ENCODE data around the gene TSPO.
"Not testable (repeated sequence)": the region's sequence is repeated elsewhere in the genome, so short reads cannot be mapped to it uniquely, and the experiment has no call there.

TSPO gene

GRCh38 chr22:43142880-43143562, 8.3 kb upstream of the TSPO start, which contains the start of gene MCAT:
Gene MCAT, minus strand, starts transcription at chr22:43143398. Its CDS starts 50 bp downstream, at chr22:43143348.
- H3K27me3 ChIP-seq (ENCODE audit: low read depth), result no peaks in the 10 kb centered on the region
- H3K4me3 ChIP-seq, result peak within 1 kb of the TSS; percentile 78
- H3K4me1 ChIP-seq, result peaks cover 9% of the 10 kb centered on the region
- H3K9me3 ChIP-seq, result no peaks in the 10 kb centered on the region
- H3K36me3 ChIP-seq (replicated peaks), result peaks cover 31% of the 10 kb centered on the region
- DNase-seq (ENCODE audit: low spot score in 2 of 2), result peak; percentile 78 to 89
- in situ Hi-C loops (cut with MboI; ENCODE audit: low sequenced_read_pairs), result no loop called here

- in situ Hi-C loops (cut with MboI; ENCODE audit: low sequenced_read_pairs), result no loop called here
- no peak for DNase-seq (ENCODE audit: low spot score in 2 of 2)
- Histone ChIP-seq H3K36me3 (replicated peaks) (peaks cover 14% of the 10 kb centered on the region), H3K4me3 (no peak overlapping the region), H3K27me3 (ENCODE audit: low read depth) (no peaks in the 10 kb centered on the region), H3K9me3 (no peaks in the 10 kb centered on the region), H3K4me1 (peaks cover 9% of the 10 kb centered on the region)
Measured at GRCh38 chr22:43144949-43145348, 6.4 kb upstream of the TSPO start.

GRCh38 chr22:43145371-43145770, 6.0 kb upstream of the TSPO start:
- H3K36me3 ChIP-seq (replicated peaks); H3K4me1 ChIP-seq; H3K4me3 ChIP-seq; in situ Hi-C loops (cut with MboI; ENCODE audit: low sequenced_read_pairs); DNase-seq (ENCODE audit: low spot score in 2 of 2); H3K27me3 ChIP-seq (ENCODE audit: low read depth); H3K9me3 ChIP-seq: not testable (repeated sequence)

GRCh38 chr22:43146332-43146731, 5.0 kb upstream of the TSPO start:
- H3K9me3 ChIP-seq; in situ Hi-C loops (cut with MboI; ENCODE audit: low sequenced_read_pairs); DNase-seq (ENCODE audit: low spot score in 2 of 2); H3K4me3 ChIP-seq; H3K36me3 ChIP-seq (replicated peaks); H3K27me3 ChIP-seq (ENCODE audit: low read depth): not testable (repeated sequence)
- peaks cover 12% of the 10 kb centered on the region for H3K4me1 ChIP-seq

GRCh38 chr22:43147821-43148220, 3.5 kb upstream of the TSPO start:
- H3K4me3 ChIP-seq, result no peak overlapping the region
- H3K36me3 ChIP-seq (replicated peaks), result no peaks in the 10 kb centered on the region
- H3K27me3 ChIP-seq (ENCODE audit: low read depth), result no peaks in the 10 kb centered on the region
- no peaks in the 10 kb centered on the region for H3K9me3 ChIP-seq
- peaks cover 17% of the 10 kb centered on the region for H3K4me1 ChIP-seq
- no peak for DNase-seq (ENCODE audit: low spot score in 2 of 2)
- in situ Hi-C loops (cut with MboI; ENCODE audit: low sequenced_read_pairs), result no loop called here

- in situ Hi-C loops (cut with MboI; ENCODE audit: low sequenced_read_pairs), result no loop called here
- Histone ChIP-seq H3K9me3 (no peaks in the 10 kb centered on the region), H3K27me3 (ENCODE audit: low read depth) (no peaks in the 10 kb centered on the region), H3K36me3 (replicated peaks) (no peaks in the 10 kb centered on the region), H3K4me1 (peaks cover 14% of the 10 kb centered on the region), H3K4me3 (no peak overlapping the region)
- no peak for DNase-seq (ENCODE audit: low spot score in 2 of 2)
Measured at GRCh38 chr22:43148581-43148980, 2.8 kb upstream of the TSPO start.

- no peak for DNase-seq (ENCODE audit: low spot score in 2 of 2)
- Histone ChIP-seq H3K36me3 (replicated peaks) (no peaks in the 10 kb centered on the region), H3K27me3 (ENCODE audit: low read depth) (no peaks in the 10 kb centered on the region), H3K9me3 (no peaks in the 10 kb centered on the region), H3K4me3 (peak overlapping the region; percentile 58), H3K4me1 (peaks cover 13% of the 10 kb centered on the region)
- in situ Hi-C loops (cut with MboI; ENCODE audit: low sequenced_read_pairs), result no loop called here
Measured at GRCh38 chr22:43150731-43151206, 590 bp upstream of the TSPO start.

- Histone ChIP-seq H3K27me3 (ENCODE audit: low read depth) (no peaks in the 10 kb centered on the region), H3K4me1 (peaks cover 13% of the 10 kb centered on the region), H3K9me3 (no peaks in the 10 kb centered on the region), H3K4me3 (peak overlapping the region; percentile 58), H3K36me3 (replicated peaks) (0 out of 2 replicates have a peak, but pooled peaks cover 3% of the 10 kb centered on the region)
- in situ Hi-C loops (cut with MboI; ENCODE audit: low sequenced_read_pairs), result no loop called here
- no peak for DNase-seq (ENCODE audit: low spot score in 2 of 2)
Measured at GRCh38 chr22:43152003-43152356, 621 bp downstream of the TSPO start.

GRCh38 chr22:43152357-43153071, 1.2 kb downstream of the TSPO start:
- DNase-seq (ENCODE audit: low spot score in 2 of 2), result peak; percentile 29 to 49
- Histone ChIP-seq H3K4me3 (peak overlapping the region; percentile 58), H3K4me1 (peaks cover 13% of the 10 kb centered on the region), H3K36me3 (replicated peaks) (0 out of 2 replicates have a peak, but pooled peaks cover 3% of the 10 kb centered on the region), H3K9me3 (no peaks in the 10 kb centered on the region), H3K27me3 (ENCODE audit: low read depth) (no peaks in the 10 kb centered on the region)
- in situ Hi-C loops (cut with MboI; ENCODE audit: low sequenced_read_pairs), result no loop called here

- Histone ChIP-seq H3K36me3 (replicated peaks) (0 out of 2 replicates have a peak, but pooled peaks cover 3% of the 10 kb centered on the region), H3K9me3 (no peaks in the 10 kb centered on the region), H3K27me3 (ENCODE audit: low read depth) (no peaks in the 10 kb centered on the region), H3K4me3 (0 out of 2 replicates have a peak overlapping the region, but pooled peaks have one; percentile 3), H3K4me1 (peaks cover 13% of the 10 kb centered on the region)
- in situ Hi-C loops (cut with MboI; ENCODE audit: low sequenced_read_pairs), result no loop called here
- DNase-seq (ENCODE audit: low spot score in 2 of 2), result no peak
Measured at GRCh38 chr22:43153899-43154298, 2.5 kb downstream of the TSPO start.

- Histone ChIP-seq H3K9me3 (no peaks in the 10 kb centered on the region), H3K36me3 (replicated peaks) (0 out of 2 replicates have a peak, but pooled peaks cover 3% of the 10 kb centered on the region), H3K4me3 (no peak overlapping the region), H3K4me1 (peaks cover 13% of the 10 kb centered on the region), H3K27me3 (ENCODE audit: low read depth) (no peaks in the 10 kb centered on the region)
- in situ Hi-C loops (cut with MboI; ENCODE audit: low sequenced_read_pairs), result no loop called here
- no peak for DNase-seq (ENCODE audit: low spot score in 2 of 2)
Measured at GRCh38 chr22:43154887-43155536, 3.7 kb downstream of the TSPO start.

- H3K4me1 ChIP-seq, result peaks cover 13% of the 10 kb centered on the region
- H3K9me3 ChIP-seq, result no peaks in the 10 kb centered on the region
- peaks cover 3% of the 10 kb centered on the region; the same call in 1 of the 2 replicates for H3K36me3 ChIP-seq (replicated peaks)
- in situ Hi-C loops (cut with MboI; ENCODE audit: low sequenced_read_pairs), result no loop called here
- no peaks in the 10 kb centered on the region for H3K27me3 ChIP-seq (ENCODE audit: low read depth)
- H3K4me3 ChIP-seq, result no peak overlapping the region
- no peak for DNase-seq (ENCODE audit: low spot score in 2 of 2)
Measured at GRCh38 chr22:43155789-43156188, 4.4 kb downstream of the TSPO start.

- H3K36me3 ChIP-seq (replicated peaks), result peaks cover 3% of the 10 kb centered on the region; the same call in 1 of the 2 replicates
- no peaks in the 10 kb centered on the region for H3K27me3 ChIP-seq (ENCODE audit: low read depth)
- no peak for DNase-seq (ENCODE audit: low spot score in 2 of 2)
- peaks cover 10% of the 10 kb centered on the region for H3K4me1 ChIP-seq
- in situ Hi-C loops (cut with MboI; ENCODE audit: low sequenced_read_pairs), result no loop called here
- H3K4me3 ChIP-seq, result no peak overlapping the region
- no peaks in the 10 kb centered on the region for H3K9me3 ChIP-seq
Measured at GRCh38 chr22:43156413-43156812, 5.1 kb downstream of the TSPO start.

Measured in HAP-1 (cell line).